ENCODE data around the gene TMEM120B. TPM values are rescaled to one million over a fixed set of nuclear protein-coding genes. Genes with fewer than 3 reads are reported as not detected.
"Not testable (repeated sequence)": the region's sequence is repeated elsewhere in the genome, so short reads cannot be mapped to it uniquely, and the experiment has no call there.

Gene TMEM120B
- total RNA-seq, 2 experiments from 2014 or later: 12.4 to 21.5 TPM

DNA sequence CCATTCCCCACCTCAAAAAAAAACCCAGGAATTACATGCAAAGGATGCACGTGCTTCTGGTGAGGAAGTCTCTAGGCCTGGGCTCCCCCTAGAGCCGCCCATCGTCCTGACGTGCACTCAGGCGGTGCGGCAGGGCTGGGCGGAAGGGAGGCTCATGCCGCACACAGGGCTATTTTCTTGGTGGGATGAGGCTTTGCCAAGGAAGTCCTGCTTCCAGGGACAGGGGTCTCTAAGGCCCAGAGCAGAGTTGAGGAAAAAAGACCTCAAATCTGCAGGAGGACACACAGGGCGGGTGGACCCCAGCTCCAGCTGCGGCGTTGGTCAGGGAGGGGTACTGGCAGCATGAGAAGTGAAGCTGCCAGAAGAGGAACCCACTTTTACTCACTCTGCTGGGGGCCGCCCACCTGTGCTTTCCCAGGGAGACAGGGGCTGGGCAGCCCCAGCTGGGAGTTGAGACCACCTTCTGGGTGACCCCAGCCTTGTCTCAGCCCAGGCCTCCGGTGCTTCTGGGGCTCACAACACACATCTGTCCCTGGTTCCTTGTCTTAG is 76.8 kb downstream of the TMEM120B start:
- peak overlapping the region; percentile 72 for H3K4me2 ChIP-seq (ENCODE audit: low read length)
- CTCF ChIA-PET (ENCODE audit: unreplicated experiment): interaction anchor here (0.9 to 1.4 kb wide), 2 partner anchors 16 to 151 kb away, joined by 3 to 4 read pairs; no protein-coding TSS in a partner anchor
- no peaks in the 10 kb centered on the region for H3K36me3 ChIP-seq (ENCODE audit: insufficient read depth, low read length)
- H3K27ac ChIP-seq (ENCODE audit: low read depth, low read length, poor library complexity, severe bottlenecking): peak overlapping the region; percentile 86
- peaks cover 68% of the 10 kb centered on the region for H3K4me1 ChIP-seq (ENCODE audit: insufficient read depth, low read length, poor library complexity, severe bottlenecking)
- TF ChIP-seq EZH2phosphoT487 (IDR thresholded peaks at IDR 0.05; ENCODE audit: borderline replicate concordance, low read depth, low read length): no peak
- TF ChIP-seq, protein P1, sequence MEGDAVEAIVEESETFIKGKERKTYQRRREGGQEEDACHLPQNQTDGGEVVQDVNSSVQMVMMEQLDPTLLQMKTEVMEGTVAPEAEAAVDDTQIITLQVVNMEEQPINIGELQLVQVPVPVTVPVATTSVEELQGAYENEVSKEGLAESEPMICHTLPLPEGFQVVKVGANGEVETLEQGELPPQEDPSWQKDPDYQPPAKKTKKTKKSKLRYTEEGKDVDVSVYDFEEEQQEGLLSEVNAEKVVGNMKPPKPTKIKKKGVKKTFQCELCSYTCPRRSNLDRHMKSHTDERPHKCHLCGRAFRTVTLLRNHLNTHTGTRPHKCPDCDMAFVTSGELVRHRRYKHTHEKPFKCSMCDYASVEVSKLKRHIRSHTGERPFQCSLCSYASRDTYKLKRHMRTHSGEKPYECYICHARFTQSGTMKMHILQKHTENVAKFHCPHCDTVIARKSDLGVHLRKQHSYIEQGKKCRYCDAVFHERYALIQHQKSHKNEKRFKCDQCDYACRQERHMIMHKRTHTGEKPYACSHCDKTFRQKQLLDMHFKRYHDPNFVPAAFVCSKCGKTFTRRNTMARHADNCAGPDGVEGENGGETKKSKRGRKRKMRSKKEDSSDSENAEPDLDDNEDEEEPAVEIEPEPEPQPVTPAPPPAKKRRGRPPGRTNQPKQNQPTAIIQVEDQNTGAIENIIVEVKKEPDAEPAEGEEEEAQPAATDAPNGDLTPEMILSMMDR (conservative IDR thresholded peaks at IDR 0.05; ENCODE audit: low read length): peak; percentile 40; the same call in 1 of the 2 replicates
- peak overlapping the region; percentile 33 for H3K4me3 ChIP-seq (ENCODE audit: low read depth, low read length, poor library complexity, severe bottlenecking)
- intact Hi-C loops (cut with micrococcal nuclease; ENCODE audit: unreplicated experiment): no loop called here
- peak; percentile 65 for DNase-seq (ENCODE audit: low spot score)
- H3K79me2 ChIP-seq (ENCODE audit: insufficient read depth, low read depth, low read length): no peaks in the 10 kb centered on the region
- H3K9me2 ChIP-seq (ENCODE audit: insufficient read depth, low read length): no peaks in the 10 kb centered on the region
- POLR2A ChIA-PET: interaction anchor here (0.6 to 1.0 kb wide), 4 partner anchors 7 to 76 kb away, joined by 3 to 10 read pairs (median 4); partner anchors contain the start of genes SETD1B and TMEM120B
- peak overlapping the region; percentile 28; the same call in 1 of the 2 replicates for H2AFZ ChIP-seq (ENCODE audit: low read length)
- no TSS peak for BruUV-seq (replicated peaks)
- H3K9me3 ChIP-seq (ENCODE audit: low read length): no peaks in the 10 kb centered on the region
- H4K20me1 ChIP-seq (ENCODE audit: insufficient read depth, low read length): no peaks in the 10 kb centered on the region

DNA sequence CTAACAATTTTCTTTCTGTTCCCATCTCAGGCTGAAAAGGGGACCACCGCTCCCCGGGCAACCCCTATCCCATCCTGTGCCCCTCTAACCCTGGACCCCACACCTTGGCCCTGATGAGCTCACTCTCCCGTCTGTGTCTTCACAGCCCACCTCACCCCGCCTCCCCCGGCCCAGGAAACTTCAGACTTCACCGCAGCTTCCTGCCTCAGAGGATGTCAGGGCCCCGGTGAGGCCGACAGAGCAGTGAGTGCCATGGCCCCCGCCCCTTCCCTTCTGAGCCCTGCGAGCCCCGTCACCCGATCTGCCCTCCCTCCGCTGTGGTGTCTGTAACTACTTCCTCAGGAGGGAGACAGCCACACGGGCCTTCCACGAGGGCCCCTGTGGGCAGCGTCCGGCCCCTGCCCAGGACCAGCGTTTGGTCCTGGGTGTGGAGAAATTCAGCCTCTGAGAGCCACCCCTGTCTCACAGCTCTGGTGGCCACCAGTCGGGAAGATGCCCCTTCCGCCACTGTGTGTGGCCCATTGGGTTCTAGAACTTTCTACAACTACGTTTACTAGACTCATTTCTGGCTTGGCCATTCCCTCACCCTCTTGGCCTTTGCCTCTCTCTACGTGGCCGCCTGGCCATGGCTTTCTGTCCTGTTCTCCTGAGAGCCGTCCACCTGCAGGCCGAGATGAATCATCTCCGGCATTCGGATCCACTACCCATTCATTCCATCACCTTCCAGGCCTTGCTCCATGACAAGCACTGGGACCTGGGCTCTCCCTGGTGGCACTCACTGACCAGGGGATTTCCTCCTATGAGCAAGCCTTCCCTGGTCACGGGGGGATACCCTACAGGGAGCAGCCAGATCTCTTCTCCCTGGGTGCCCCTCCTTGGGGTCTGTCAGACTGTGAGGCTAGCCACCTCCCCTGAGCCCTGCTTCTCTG is 77.5 kb downstream of the TMEM120B start:
- Histone ChIP-seq H3K4me1 (ENCODE audit: insufficient read depth, low read length, poor library complexity, severe bottlenecking) (peaks cover 73% of the 10 kb centered on the region), H3K9me2 (ENCODE audit: insufficient read depth, low read length) (no peaks in the 10 kb centered on the region), H3K4me2 (ENCODE audit: low read length) (peak overlapping the region; percentile 72), H3K79me2 (ENCODE audit: insufficient read depth, low read depth, low read length) (no peaks in the 10 kb centered on the region), H3K4me3 (ENCODE audit: low read depth, low read length, poor library complexity, severe bottlenecking) (peak overlapping the region; percentile 33), H2AFZ (ENCODE audit: low read length) (peak overlapping the region; percentile 12; the same call in 1 of the 2 replicates), H3K36me3 (ENCODE audit: insufficient read depth, low read length) (no peaks in the 10 kb centered on the region), H3K9me3 (ENCODE audit: low read length) (no peaks in the 10 kb centered on the region), H4K20me1 (ENCODE audit: insufficient read depth, low read length) (no peaks in the 10 kb centered on the region), H3K27ac (ENCODE audit: low read depth, low read length, poor library complexity, severe bottlenecking) (peak overlapping the region; percentile 86)
- POLR2A ChIA-PET: interaction anchor here (0.6 to 1.2 kb wide), 7 partner anchors 8 to 211 kb away, joined by 3 to 10 read pairs (median 3); partner anchors contain the start of genes SETD1B and TMEM120B
- TF ChIP-seq, protein P1 (conservative IDR thresholded peaks at IDR 0.05; ENCODE audit: low read length): no peak
- no peak for TF ChIP-seq EZH2phosphoT487 (IDR thresholded peaks at IDR 0.05; ENCODE audit: borderline replicate concordance, low read depth, low read length)
- intact Hi-C loops (cut with micrococcal nuclease; ENCODE audit: unreplicated experiment): loop anchor here (5.0 kb wide), 2 partner anchors 78 to 253 kb away; partner anchors contain the start of gene TMEM120B
- peak; percentile 93 for DNase-seq (ENCODE audit: low spot score)
- CTCF ChIA-PET (ENCODE audit: unreplicated experiment): interaction anchor here (0.9 to 1.4 kb wide), 2 partner anchors 17 to 152 kb away, joined by 3 to 4 read pairs; no protein-coding TSS in a partner anchor
- no TSS peak for BruUV-seq (replicated peaks)

DNA sequence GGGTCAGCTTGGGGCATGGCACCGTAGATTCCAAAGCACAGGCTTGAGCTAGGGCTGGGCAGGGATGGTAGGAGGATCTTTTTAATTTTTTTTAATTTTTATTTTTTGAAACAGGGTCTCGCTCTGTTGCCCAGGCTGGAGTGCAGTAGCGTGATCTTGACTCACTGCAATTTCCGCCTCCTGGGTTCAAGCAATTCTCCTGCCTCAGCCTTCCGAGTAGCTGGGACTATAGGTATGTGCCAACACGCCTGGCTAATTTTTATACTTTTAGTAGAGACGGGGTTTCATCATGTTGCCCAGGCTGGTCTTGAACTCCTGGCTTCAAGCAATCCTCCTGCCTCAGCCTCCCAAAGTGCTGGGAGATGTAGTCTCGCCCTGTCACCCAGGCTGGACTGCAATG is 78.2 kb downstream of the TMEM120B start:
- H3K9me3 ChIP-seq (ENCODE audit: low read length); H3K36me3 ChIP-seq (ENCODE audit: insufficient read depth, low read length); DNase-seq (ENCODE audit: low spot score); H2AFZ ChIP-seq (ENCODE audit: low read length); H4K20me1 ChIP-seq (ENCODE audit: insufficient read depth, low read length); H3K9me2 ChIP-seq (ENCODE audit: insufficient read depth, low read length); H3K79me2 ChIP-seq (ENCODE audit: insufficient read depth, low read depth, low read length); BruUV-seq (replicated peaks); H3K4me3 ChIP-seq (ENCODE audit: low read depth, low read length, poor library complexity, severe bottlenecking); CTCF ChIA-PET (ENCODE audit: unreplicated experiment): not testable (repeated sequence)
- Histone ChIP-seq H3K27ac (ENCODE audit: low read depth, low read length, poor library complexity, severe bottlenecking) (peak overlapping the region; percentile 86), H3K4me1 (ENCODE audit: insufficient read depth, low read length, poor library complexity, severe bottlenecking) (peaks cover 73% of the 10 kb centered on the region), H3K4me2 (ENCODE audit: low read length) (peak overlapping the region; percentile 72)
- intact Hi-C loops (cut with micrococcal nuclease; ENCODE audit: unreplicated experiment): loop anchor here (5.0 kb wide), 2 partner anchors 78 to 253 kb away; partner anchors contain the start of gene TMEM120B
- POLR2A ChIA-PET: interaction anchor here (0.7 to 2.0 kb wide), 4 partner anchors 9 to 211 kb away, joined by 3 to 7 read pairs (median 4); no protein-coding TSS in a partner anchor

All from OCI-LY7 (cell line).